Fibroblast of skin of right quadriceps (primary cell): ENCODE measurements around the gene GUCD1.
A peak's percentile ranks its signal among the peaks of the same experiment; 100 is the strongest.
"Not testable (repeated sequence)": the region's sequence is repeated elsewhere in the genome, so short reads cannot be mapped to it uniquely, and the experiment has no call there.

Experiments used
- DNase-seq: peaks from one replicate; pipeline ENCODE4 v3.0.0-alpha.2; 2013

The GUCD1 gene

DNA sequence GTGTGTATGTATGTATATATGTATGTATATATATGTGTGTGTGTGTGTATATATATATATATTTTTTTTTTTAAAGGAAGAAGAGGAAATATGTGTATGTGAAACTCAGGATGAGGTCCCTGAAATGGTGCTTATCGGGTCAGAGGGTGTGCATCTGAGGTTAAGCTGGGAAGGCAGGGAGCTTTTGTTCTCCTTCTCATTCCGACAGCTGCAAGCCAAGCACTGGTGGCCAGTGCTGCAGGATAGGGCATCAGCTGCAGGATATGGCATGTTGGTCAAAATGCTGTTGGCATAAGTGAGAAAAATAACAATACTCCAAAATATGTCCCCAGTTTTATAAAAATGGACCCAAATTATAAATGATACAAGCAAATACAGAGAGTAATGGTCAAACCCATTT, 8.3 kb upstream of the GUCD1 start:
- DNase-seq, result no peak

DNA sequence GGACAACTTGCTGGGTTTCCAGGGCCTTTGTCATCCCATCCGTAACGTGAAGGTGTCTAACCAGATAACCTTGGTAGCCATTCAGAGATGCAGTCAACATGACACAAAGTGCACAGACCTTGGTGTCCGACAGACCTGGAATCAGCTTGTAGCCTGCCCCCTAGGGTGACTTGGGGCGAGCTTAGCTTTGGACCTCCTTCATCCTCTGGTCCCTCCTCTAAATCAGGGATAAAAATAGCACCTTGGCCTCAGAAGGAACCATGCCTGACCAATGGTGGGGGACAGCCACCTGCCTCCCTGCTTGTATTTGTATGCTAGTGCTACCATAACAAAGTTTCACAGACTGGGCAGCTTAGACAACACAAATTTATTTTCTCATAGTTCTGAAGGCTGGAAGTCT, 4.5 kb upstream of the GUCD1 start:
- no peak for DNase-seq

DNA sequence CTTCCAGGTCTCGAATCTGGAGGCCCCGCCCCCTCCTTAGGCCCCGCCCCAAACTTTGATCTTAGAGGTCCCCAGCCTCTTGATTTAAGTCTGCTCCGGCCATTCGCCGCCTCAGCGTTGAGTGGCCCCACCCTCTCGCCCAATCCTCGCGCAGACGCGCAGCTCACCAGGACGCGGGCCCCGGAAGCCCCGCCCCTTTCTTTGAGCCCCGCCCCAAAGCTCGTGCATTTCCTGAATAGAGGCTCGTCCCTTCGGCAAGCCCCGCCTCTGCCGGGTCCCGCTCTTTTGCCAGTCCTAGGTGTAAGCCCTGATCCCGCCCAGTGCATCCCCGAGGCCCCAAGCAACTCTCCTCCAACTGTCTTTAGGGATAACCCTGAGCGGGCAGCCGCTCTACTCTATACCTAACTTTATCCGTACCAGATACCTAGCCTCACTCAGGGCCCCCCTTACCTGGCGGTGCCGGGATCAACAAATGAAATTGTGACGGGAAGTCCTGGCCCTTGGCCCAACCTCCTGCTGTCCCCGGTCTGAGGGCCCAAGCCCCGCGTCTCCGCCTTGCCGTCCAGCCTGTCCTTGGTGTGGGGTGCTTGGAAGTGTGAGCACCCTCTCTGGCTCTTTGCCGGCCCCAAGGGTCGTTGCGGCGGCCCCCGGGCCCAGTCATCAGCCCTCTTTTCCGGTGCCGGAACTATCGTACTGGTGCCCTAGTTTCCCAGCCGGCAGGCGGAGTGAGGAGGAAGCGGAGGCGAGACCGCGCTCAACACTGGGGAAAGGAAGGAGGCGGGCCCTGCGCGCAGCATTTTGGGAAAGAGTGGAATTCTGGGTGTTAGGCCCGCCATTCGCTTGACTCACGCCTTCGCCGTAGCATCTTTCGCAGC, 464 bp upstream of the GUCD1 start, which contains the start of gene SNRPD3:
Gene SNRPD3 (plus strand): TSS at position 835 of the 875 bp plus-strand sequence. CDS start 1,676 bp downstream, outside the sequence.
- peak; percentile 99 for DNase-seq

DNA sequence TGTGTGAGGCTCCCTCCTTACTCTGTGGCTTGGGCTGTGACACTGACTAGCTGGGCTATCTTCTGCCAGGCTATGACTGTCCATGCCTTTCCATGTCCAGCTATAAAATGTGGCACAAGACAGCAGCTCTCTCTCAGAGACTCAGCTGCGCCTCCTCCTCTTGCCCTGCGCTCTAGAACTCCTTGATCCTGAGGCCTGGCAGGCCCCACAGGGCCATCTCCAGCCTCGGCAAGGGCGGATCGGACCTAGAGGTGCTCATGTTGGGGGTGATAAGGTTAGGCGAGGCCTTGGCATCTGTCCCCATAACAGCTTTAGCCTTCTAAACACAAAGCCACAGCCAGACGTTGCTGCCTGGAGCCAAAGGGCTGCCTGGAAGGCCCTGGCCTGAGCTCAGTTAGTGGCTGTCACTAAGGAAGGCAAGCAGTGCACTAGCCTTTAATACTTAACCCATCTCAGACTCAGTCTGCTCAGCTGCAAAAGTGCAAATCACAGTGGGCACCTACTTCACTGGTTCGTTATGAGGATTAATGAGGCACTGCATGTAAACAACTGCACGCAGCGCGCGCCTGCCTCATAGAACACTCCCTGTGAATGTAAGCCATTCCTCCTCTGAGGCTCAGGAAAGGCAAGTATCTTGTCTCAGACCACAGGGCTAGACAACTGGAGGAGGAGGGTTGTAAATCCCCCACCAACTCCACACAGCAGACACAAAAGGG, 1.2 kb downstream of the GUCD1 start:
- peak; percentile 19 for DNase-seq

DNA sequence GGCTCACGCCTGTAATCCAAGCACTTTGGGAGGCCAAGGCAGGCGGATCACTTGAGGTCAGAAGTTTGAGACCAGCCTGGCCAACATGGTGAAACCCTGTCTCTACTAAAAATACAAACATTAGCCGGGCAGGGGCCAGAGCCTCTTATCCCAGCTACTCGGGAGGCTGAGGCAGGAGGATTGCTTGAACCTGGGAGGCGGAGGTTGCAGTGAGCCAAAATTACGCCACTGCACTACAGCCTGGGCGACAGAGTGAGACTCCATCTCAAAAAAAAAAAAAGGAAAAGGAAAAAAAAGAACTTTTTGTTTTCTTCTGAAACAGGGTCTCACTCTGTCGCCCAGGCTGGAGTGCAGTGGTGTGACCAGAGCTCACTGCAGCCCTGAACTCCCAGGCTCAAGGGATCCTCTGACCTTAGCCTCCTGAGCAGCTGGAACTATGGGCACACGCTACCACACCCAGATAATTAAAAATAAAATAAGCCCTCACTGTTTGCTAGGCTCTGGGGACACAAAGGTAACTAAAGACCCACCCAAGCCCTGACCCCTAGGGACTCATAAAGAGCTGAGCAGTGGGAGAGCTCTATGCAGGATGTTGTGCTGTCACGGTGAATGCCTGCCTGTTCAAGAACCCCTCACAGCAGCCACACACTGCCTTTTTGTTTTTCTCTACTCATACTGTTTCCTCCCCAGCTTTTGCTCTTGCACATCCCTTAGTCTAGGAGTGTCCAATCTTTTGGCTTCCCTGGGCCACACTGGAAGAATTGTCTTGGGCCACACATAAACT, 2.2 kb downstream of the GUCD1 start:
- not testable (repeated sequence) for DNase-seq

DNA sequence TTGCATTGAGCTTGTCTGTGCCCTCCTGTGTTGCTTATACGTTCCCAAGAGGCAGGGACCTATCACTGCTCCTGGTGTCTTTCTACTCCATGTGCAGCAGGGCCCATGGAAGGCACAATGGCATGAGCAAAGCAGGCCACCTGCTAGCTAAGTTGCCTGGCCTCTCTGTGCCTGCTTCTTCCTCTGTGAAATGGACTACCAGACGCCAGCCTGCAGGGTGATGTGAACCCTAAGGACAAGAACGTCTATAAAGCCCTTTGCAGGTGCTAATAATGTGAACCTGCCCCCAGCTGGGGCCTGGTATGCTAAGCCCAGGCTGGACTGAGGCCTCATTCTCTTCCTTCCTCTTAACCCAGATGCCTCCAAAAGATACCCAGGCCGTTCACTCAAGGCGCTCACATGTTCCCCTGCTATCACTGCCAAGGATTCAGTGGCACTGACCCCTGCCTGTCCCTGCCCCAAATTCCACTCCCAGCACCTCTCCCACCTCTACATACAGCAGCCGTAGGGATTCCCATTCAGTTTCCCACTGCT, 4.0 kb downstream of the GUCD1 start:
- DNase-seq, result no peak

DNA sequence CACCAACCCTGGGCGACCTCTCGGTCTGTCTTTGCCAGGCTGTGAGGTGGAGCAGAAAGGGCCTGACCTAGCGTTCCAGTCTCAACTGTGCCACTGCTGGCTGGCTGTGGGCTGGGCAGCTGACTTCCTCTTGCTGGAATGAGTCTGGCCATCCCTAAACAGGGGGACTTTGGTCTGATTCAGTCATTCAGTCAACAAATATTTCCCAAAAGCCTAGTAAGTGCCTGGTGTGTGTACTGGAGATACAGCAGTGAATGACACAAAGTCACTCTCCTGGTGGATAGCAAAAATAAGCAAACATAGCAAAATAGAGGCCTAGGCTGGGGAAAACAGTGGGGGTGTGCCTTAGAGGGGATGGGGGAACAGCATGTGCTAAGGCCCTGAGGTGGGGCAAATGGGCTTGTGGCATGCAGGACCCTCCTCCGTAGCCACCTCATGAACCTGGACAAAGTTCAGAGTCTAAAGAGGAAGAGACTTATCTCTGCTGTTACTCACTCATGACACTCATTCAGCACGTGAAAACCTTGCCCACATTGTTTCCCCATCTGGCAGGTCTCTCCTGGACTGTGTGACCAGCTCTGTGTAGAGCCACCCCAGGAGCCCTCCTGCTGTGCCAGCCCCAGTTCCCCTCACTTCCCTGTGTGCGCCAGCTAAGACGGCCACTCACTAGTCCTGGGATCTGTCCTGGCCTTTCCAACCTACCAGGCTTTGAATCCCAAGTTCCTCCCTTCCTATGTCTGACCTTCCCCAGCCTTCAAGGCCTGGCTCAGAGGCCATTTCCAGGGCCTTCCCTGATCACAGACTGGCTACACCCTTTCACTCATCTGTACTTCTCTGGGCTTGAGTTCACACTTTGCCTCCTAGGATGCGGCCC, 4.7 kb downstream of the GUCD1 start:
- no peak for DNase-seq

DNA sequence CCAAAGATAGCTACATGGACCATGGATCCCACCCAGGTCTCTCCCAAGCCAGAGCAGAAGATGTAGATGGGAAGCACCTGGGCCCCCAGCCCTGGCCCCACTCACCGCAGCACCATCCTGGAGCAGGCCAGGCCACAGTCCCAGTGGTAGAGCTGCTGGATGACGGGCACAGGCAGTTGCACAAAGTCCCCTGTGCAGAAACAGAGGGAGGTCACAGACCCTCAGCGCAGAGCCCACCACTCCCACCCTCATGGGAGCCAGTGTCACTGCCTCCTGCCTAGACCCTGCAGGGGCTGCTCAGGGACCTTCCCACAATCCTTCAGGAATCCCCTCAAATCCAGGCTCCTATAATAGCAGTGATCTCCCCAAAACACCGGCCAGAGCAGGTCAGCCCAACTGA, 6.1 kb downstream of the GUCD1 start:
- no peak for DNase-seq

DNA sequence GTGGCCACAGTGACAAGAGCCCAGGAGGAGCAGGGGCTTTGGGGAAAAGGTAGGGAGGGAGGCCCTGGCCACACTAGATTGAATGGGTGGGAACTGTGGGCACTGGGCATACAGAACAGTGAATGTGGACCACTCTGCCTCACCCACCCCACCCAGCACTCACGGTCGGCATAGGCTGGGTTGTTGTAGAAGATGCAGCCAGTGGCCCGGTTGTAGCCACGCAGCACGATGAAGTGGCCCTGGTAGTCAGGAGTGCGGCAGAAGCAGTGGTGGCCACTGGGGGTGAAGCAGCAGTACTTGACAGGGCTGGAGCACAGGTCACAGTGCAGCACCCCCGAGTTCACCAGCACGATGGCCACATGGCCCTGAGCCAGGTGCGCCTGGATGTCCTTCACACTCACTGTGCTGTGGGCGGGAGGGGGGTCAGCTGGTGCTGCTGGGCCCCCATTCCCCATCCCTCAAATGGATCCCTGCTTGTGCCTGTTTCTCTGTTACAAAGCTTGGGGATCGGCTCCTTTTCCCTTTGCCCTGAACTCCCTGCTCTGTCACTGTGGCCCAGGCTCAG, 11.2 kb downstream of the GUCD1 start:
- DNase-seq, result no peak

DNA sequence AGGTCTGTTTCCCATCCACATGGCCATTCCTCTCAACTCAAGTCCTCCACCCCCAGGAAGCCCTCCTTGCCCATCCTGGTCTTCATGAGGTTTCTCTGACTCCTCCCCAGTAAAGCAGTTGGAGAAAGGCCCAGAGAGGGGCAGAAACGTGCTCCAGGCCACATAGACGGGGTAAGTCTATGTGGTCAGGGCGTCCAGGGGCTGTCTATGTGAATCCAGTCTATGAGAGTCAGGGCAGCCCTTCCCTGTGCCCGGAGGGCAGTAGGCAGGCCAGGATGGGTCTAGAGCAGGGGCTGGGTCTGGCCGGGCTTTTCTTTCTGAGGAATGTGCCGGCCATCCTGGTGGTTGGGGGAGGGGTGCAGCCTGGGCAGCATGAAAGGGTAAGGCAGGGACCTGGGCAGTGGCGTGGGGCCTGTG, 11.7 kb downstream of the GUCD1 start:
- DNase-seq, result no peak

DNA sequence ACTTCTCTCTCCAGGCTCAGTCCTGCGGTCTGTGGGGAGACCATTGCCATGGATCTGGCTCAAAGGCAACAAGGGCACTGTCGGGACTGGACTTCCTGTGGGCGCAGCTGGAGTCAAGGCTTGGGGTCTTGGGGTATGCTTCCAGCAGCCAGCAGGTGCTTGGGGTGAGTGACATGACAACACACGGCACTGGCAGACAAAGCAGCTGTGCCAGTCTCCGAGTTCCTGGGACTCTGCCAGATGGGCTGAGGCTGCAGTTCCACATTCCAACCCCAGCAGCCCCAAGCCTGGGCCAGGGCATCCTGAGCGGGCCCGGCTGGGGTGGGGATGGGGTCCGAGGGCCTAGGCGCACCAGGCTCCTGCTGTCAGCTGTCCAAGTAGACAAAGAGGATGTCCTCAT, 12.3 kb downstream of the GUCD1 start:
- DNase-seq, result no peak

DNA sequence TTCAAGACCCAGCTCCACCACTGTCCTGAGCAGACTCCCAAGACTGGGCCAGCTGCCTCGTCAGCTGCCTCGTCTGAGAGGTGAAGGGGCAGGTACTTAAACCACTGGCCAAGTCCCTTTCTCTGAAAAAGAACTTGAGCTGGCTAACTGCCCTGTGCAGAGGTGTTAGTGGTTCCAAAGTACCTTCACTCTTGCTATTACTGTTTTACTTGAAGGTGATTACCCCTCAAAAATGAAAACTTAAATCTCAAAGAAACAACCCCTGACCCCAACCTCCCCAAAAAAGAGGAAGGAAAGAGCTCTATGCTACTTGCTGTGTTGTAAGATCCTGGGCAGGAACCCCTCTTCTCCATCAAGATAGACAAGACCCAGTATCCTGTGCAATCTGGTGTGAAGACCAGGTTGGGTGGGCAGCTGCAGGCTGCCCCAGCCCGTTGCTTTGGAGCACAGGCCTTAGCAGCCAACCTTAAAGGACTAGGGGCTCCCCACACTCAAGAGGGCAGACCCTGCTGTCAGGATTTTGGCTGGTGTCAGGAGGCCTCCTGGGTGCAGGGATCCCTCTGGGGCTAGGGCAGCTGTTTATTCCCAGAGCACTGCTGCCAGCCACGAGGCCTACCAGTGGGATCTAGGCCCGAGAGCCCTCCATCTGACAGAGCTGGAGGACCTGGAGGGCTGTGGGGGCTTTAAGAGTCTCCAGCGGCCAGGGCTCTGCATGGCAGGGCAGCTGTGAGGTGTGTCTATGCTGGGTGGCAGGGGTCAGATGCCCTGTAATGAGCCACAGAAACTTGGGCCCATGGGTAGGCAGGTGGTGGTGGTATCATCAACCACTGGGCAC, 13.0 kb downstream of the GUCD1 start:
- no peak for DNase-seq

DNA sequence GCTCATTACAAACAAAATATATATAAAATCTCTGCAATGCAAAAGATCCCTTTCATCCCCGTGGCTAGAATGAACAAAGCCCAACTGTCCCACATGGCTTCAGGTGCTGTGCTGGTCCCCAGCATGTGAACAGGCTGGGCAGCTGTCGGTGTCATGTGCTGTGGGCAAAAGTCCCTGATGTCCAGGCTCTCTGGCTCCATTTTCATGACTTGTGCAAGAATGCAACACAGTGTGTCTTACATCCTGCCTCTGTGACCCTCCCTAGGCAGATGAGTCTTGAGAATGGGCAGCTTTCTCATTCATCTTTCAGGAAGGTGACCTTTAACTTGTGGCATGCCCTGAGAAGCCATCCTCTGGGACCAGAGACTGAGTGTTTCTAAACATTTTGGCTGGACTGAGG, 14.5 kb downstream of the GUCD1 start:
- DNase-seq, result no peak

DNA sequence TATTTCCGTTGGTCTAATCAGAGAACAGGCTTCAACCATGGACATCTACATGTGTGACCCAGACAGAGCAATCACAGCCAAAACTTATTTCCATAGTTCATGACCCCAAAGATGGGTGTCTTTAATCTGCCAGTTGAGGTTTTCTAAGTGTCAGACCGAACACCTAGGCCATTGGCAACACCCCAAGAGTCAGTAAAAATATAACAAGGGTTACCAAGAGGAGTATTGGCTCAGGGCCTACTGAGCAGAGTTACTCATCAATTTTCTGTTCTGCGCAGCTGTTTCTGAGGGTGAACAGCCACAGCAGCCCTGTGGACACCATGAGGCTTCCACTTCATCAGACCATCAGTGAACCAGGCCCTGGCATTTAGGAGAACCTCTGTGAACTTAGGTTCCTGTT, 18.8 kb downstream of the GUCD1 start:
- DNase-seq, result no peak

DNA sequence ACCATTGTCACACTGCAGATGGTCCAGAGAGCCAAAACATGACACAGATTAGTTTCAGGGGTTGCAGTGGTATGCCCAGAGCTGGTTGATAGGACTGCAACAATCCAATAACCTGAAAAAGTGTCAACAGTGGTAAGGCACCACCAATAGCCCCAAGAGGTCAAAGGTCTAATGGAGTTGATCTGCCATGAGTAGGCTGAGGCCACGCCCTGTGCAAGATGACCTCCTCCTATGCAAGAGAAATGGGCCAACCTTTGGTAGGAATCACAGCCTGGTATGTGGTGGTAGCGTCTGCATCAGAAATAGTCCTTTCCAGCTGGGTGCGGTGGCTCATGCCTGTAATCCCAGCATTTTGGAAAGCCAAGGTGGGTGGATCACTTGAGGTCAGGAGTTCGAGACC, 19.6 kb downstream of the GUCD1 start:
- DNase-seq, result no peak

DNA sequence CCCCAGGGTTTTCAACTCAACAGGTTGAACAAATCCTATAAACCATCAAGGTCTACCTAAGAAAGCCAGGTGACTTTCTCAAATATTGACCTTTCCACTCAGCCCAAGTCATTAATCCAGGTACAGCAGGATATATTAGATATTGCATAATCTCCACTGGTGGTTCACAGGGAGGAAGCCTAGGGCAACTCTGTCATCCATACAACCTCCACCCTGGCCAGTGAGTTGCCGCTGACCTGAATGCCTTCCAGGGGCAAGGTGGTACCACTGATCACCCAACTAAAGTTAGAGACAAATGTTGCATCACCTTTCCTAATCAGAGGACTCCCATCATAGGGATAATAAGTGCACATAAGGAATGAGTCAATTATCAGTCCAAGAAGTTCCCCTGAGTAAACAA, 22.9 kb downstream of the GUCD1 start:
- no peak for DNase-seq

DNA sequence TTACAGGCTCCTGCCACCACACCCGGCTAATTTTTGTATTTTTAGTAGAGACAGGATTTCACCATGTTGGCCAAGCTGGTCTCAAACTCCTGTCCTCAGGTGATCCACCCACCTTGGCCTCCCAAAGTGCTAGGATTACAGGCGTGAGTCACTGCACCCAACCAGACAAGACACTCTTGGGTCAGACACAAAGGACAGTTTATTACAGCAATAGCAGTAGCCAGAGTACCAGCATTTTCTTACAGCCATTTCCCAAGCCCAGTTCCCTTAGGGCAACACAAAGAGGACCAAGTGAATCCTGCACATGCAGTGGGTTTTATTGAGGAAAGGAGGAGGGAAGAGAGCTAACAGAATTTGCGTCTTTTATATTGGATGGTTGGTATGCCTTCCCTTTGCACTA, 24.0 kb downstream of the GUCD1 start:
- not testable (repeated sequence) for DNase-seq

DNA sequence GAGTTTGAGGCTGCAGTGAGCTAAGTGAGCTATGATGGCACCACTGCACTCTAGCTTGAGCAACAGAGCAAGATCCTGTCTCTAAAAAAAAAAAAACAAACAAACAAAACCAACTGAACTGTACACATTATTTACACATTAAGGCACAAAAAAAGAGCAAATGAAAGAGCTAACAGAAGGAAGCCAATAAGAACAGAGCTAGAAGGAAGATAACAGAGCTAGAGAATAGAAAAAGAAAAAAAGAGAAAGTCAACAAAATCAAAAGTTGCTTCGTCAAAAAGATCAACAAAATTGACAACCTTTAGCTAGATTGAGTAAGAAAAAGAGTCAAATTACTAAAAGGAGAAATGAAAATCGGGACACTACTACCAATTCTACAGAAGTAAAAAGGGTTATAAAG, 25.0 kb downstream of the GUCD1 start:
- DNase-seq, result no peak

DNA sequence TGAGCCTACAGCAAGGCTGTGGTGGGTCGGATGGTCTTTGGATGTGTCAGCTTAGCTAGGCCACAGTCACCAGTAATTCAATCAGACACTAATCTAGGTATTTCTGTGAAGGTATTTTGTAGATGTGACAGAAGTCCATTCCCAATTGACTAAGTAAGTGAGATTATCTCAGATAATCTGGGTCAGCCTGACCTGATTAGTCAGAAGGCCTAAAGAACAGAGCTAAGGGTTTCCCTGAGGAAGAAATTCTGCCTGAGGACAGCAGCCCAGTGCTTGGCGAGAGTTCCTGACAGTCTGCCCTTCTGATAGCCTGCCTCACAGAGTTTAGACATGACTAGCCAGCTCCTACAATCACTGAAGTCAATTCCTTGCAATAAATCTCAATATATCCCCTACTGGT, 28.7 kb downstream of the GUCD1 start:
- no peak for DNase-seq

DNA sequence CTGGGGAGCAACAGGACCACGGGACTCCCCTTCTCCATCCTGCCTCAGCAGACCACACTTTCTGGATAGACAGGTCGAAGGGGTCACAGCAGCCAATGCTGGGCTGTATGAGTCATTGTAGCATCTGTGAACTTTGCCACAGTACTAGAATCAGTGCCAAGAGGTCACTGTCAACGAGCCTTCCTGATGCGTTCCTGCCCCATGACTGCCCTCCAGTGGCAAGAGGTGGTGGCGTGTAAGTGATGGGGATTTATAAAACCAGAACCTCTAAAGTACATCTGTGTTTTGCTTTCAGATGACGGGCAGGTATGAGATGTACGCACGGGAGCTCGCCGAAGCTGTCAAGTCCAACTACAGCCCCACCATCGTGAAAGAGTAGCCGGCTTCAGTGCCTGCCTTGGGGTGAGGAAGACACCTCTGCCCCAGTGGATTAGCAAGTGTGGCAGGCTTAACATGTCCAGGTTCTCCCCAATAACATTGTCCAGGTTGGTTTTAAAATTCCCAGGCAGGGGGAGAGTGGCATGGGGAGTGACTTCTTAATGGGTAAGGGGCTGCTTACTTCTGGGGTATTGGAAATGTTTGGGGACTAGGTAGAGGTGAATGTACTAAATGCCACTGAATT, 29.4 kb downstream of the GUCD1 start:
- peak; percentile 49 for DNase-seq
